Stimulated activated CD8-positive, alpha-beta memory T cell treated with anti-CD3 and anti-CD28 coated beads, Interleukin-4, amount 100 ng/mL, for 24 hours (primary cell): ENCODE results near the gene MYOM3.

Experiments used
- DNase-seq: peaks from one replicate; pipeline ENCODE4 v3.0.0-alpha.2; 2020; ENCODE audit warnings: low read depth

The MYOM3 gene

GRCh38 chr1:24111996-24112779 is at the start of gene MYOM3:
TSS of gene MYOM3 (minus strand) at chr1:24112135. CDS start at chr1:24108636, 3,499 bp downstream.
- DNase-seq = peak; percentile 34

GRCh38 chr1:24161270-24161669 is 49.3 kb upstream of the MYOM3 start:
- no peak for DNase-seq

- no peak for DNase-seq
Observed at GRCh38 chr1:24159366-24159765, 47.4 kb upstream of the MYOM3 start.

GRCh38 chr1:24157918-24158481 is 46.1 kb upstream of the MYOM3 start:
- no peak for DNase-seq

- DNase-seq = no peak
Observed at GRCh38 chr1:24156542-24157260, 44.8 kb upstream of the MYOM3 start.

GRCh38 chr1:24155011-24155782 is 43.3 kb upstream of the MYOM3 start:
- no peak for DNase-seq

GRCh38 chr1:24154215-24154614 is 42.3 kb upstream of the MYOM3 start:
- DNase-seq = no peak

- DNase-seq = no peak
Observed at GRCh38 chr1:24152631-24153494, 40.9 kb upstream of the MYOM3 start.

- DNase-seq = no peak
Observed at GRCh38 chr1:24151175-24151533, 39.2 kb upstream of the MYOM3 start.

- DNase-seq = peak; percentile 82
Observed at GRCh38 chr1:24150234-24151174, 38.6 kb upstream of the MYOM3 start.

GRCh38 chr1:24149866-24150233 is 37.9 kb upstream of the MYOM3 start:
- peak; percentile 36 for DNase-seq

- no peak for DNase-seq
Observed at GRCh38 chr1:24147816-24148215, 35.9 kb upstream of the MYOM3 start.

- no peak for DNase-seq
Observed at GRCh38 chr1:24147194-24147593, 35.3 kb upstream of the MYOM3 start.

GRCh38 chr1:24142546-24143534 is 30.9 kb upstream of the MYOM3 start, which contains the start of gene IL22RA1:
TSS of gene IL22RA1 (minus strand) at chr1:24143140. CDS start at chr1:24143082, 58 bp downstream.
- no peak for DNase-seq

- DNase-seq = no peak
Observed at GRCh38 chr1:24141311-24141997, 29.5 kb upstream of the MYOM3 start.

GRCh38 chr1:24140741-24141181 is 28.8 kb upstream of the MYOM3 start:
- no peak for DNase-seq

GRCh38 chr1:24139841-24140425 is 28.0 kb upstream of the MYOM3 start:
- no peak for DNase-seq

GRCh38 chr1:24139222-24139489 is 27.2 kb upstream of the MYOM3 start:
- DNase-seq = no peak
